Heart left ventricle (tissue), 16 donors: ENCODE results near the gene CHRM1. TPM values are rescaled to one million over a fixed set of nuclear protein-coding genes. Genes with fewer than 3 reads are reported as not detected.

Experiments used
- ATAC-seq, 4 donors: fragments of 200-7000 bp; cut with Tn5 transposase; one replicate each; pipeline ENCODE4 v1.9.1; 2020 to 2022; ENCODE audit warnings: moderate library complexity in 4 of 4, mild to moderate bottlenecking in 3 of 4, moderate number of reproducible peaks in 1 of 4
- DNase-seq, 5 donors: peaks; one replicate each; pipeline ENCODE4 v3.0.0-alpha.2; 2020
- H3K27ac ChIP-seq, 12 donors: fragments of 200-600 bp; sonication (generic) in 4 of 12; one replicate each; pipeline versions ENCODE4 v1.5.0 to v1.8.0; 2016 to 2022; ENCODE audit warnings: mild to moderate bottlenecking in 2 of 12
- H3K27me3 ChIP-seq, 9 donors: fragments of 200-600 bp; sonication (generic) in 2 of 9; one replicate each; pipeline versions ENCODE4 v1.5.1 to v1.8.0; 2016 to 2022; ENCODE audit warnings: mild to moderate bottlenecking in 3 of 9
- H3K36me3 ChIP-seq, 9 donors: fragments of 200-600 bp; sonication (generic) in 2 of 9; one replicate each; pipeline versions ENCODE4 v1.5.0 to v1.8.0; 2018 to 2022; ENCODE audit warnings: mild to moderate bottlenecking in 2 of 9
- H3K4me1 ChIP-seq, 12 donors: fragments of 200-600 bp; sonication (generic) in 4 of 12; one replicate each; pipeline versions ENCODE4 v1.5.0 to v1.8.0; 2016 to 2022; ENCODE audit warnings: mild to moderate bottlenecking in 3 of 12
- H3K4me3 ChIP-seq, 12 donors: fragments of 200-600 bp; sonication (generic) in 4 of 12; one replicate each; pipeline versions ENCODE4 v1.5.0 to v1.8.0; 2017 to 2022; ENCODE audit warnings: mild to moderate bottlenecking in 9 of 12, moderate library complexity in 4 of 12
- H3K9me3 ChIP-seq, 12 donors: fragments of 200-600 bp; sonication (generic) in 4 of 12; one replicate each; pipeline versions ENCODE4 v1.5.0 to v1.8.0; 2016 to 2022; ENCODE audit warnings: mild to moderate bottlenecking in 1 of 12
- POLR2A ChIP-seq, 2 donors: fragments of 450-650 bp; IDR thresholded peaks; one replicate each; pipeline ENCODE4 v1.6.1; 2017; ENCODE audit warnings: antibody characterized with exemption in 2 of 2, mild to moderate bottlenecking in 2 of 2, moderate library complexity in 2 of 2
- WGBS, 4 donors: extraction: QIAGEN DNeasy Blood & Tissue Kit in 2 of 4; methylation state at CpG; one replicate each; pipeline versions ENCODE4 v1.1.5 to v1.1.7; 2013 to 2018; 5-methylcytosine and 5-hydroxymethylcytosine counted together
- intact Hi-C, 10 donors: fragments of 100-400 bp; cut with DNase I; formaldehyde crosslinking; loops; one replicate each; pipeline versions ENCODE4 v1.11.1 to v1.14.2; 2022
- polyA plus RNA-seq, 2 donors: library from polyadenylated mRNA; stranded (reverse); fragments of 200-250 nt; gene quantifications; one replicate each; pipeline ENCODE4 v1.2.3, GENCODE V29; 2013
- total RNA-seq, 9 donors: library from RNA; depleted of rRNA in 2 of 9; stranded (reverse); fragments of >200 nt in 2 of 9; fragmentation: NEBNext Ultra II Directional in 3 of 9; extraction: Animal tissue kit (Norgen Biotek cat#: 25700) in 3 of 9; gene quantifications; one replicate each; pipeline versions ENCODE4 v1.1.0 to v1.2.4, GENCODE V29; 2016 to 2023
- TF ChIP-seq, protein P1 (sequence below), 12 donors: fragments of 200-600 bp; sonication (generic) in 4 of 12; IDR thresholded peaks; one replicate each; pipeline versions ENCODE4 v1.5.0 to v1.8.0; 2018 to 2022; ENCODE audit warnings: antibody characterized with exemption in 12 of 12, mild to moderate bottlenecking in 5 of 12
- donor health status: ischemic (EF 13 %, LVEDD 7.1; RV severe dilation, severe dysfunction).
- donor health status: healthy with polysubstance abuse.
- donor health status: DM: no; HTN: yes; CAD: no.
- donor health status: DM: no; HTN: no; CAD: no.
- donor health status: ischemic (EF 25% LVEDD 6.9; RV normal size, moderate dysfunction).
- donor health status: ischemic (EF 25% LVEDD 5.7; RV mildly dilated, moderate dysfunction).
- donor health status: healthy.
- donor health status: DM: yes; HTN: yes; CAD: no.
- donor health status: ischemic (EF 35%, LVEDD 5.7; RV mildly dilated, moderate dysfunction).
- donor health status: nonischemic (EF 11% LVEDD 7.7; RV severe dilation, severe dysfunction).
- donor health status: DM: yes; HTN: yes; CAD: no.
- donor health status: PGD.
- donor health status: ischemic (EF 29% LVEDD 5.4; RV normal size, mild dysfunction).
- donor health status: nonischemic (EF 23%, LVEDD 6.1; RV moderate dilation, normal function).

The CHRM1 gene
- total and polyA plus RNA-seq, 11 donors, result 0.08 to 0.31 TPM; not detected in 9

DNA sequence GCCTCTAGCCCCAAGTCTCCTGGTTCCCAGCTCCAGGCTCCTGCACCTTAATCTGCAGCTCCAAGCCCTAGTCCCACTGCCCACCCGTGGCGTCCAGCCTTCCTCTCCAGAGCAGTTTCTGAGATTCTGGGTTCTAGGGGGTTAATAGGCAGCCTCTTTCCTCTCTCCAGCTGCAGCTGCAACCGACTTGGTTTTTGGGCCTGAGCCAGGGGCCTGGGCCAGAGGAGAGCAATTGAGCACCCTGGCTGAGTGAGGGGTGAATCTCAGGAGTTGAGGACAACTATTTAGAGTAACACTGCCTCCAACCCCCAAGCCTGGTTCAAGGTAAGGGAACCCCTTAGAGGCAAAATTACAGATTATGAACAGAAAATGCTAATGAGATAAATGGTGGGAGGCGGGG, 9.0 kb upstream of the CHRM1 start:
- intact Hi-C loops, result no loop called here
- WGBS, 4 donors, result 41 to 53% (median 47%) methylated on average over 4 of the region's 4 CpGs
- H3K27me3 ChIP-seq, result peaks cover 9 to 42% (median 22%) of the 10 kb centered on the region in 9 donors
- peaks cover 3 to 21% (median 11%) of the 10 kb centered on the region in 12 donors for H3K4me1 ChIP-seq
- TF ChIP-seq, protein P1, sequence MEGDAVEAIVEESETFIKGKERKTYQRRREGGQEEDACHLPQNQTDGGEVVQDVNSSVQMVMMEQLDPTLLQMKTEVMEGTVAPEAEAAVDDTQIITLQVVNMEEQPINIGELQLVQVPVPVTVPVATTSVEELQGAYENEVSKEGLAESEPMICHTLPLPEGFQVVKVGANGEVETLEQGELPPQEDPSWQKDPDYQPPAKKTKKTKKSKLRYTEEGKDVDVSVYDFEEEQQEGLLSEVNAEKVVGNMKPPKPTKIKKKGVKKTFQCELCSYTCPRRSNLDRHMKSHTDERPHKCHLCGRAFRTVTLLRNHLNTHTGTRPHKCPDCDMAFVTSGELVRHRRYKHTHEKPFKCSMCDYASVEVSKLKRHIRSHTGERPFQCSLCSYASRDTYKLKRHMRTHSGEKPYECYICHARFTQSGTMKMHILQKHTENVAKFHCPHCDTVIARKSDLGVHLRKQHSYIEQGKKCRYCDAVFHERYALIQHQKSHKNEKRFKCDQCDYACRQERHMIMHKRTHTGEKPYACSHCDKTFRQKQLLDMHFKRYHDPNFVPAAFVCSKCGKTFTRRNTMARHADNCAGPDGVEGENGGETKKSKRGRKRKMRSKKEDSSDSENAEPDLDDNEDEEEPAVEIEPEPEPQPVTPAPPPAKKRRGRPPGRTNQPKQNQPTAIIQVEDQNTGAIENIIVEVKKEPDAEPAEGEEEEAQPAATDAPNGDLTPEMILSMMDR (IDR thresholded peaks at IDR 0.05), result no peak
- no peak for TF ChIP-seq POLR2A (IDR thresholded peaks at IDR 0.05)
- no peak overlapping the region for H3K27ac ChIP-seq
- peak in 1 of 4 donors; percentile 23 for ATAC-seq
- no peaks in the 10 kb centered on the region for H3K36me3 ChIP-seq
- H3K9me3 ChIP-seq, result no peaks in the 10 kb centered on the region
- DNase-seq, result peak in 1 of 5 donors; percentile 48
- no peak overlapping the region for H3K4me3 ChIP-seq

DNA sequence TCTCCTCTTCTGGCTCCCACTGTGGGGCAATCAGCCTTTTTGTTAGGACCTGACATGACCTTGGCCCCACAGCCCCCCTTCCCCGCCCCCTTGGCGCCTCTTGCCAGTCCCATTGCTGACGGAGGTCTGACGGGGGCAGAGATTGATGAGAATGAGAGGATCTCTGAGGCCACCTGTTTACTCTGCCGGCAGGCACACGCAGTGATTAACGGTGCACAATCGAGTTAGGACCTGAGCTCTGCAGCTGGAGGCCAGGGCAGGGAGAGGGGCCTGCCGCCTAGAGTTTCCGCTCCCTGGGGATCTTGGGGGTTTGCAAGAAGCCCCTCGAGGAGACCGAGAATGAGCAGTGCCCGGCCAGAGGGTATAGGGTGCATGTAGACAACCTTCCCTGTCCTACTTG, 6.8 kb upstream of the CHRM1 start:
- intact Hi-C loops, result no loop called here

DNA sequence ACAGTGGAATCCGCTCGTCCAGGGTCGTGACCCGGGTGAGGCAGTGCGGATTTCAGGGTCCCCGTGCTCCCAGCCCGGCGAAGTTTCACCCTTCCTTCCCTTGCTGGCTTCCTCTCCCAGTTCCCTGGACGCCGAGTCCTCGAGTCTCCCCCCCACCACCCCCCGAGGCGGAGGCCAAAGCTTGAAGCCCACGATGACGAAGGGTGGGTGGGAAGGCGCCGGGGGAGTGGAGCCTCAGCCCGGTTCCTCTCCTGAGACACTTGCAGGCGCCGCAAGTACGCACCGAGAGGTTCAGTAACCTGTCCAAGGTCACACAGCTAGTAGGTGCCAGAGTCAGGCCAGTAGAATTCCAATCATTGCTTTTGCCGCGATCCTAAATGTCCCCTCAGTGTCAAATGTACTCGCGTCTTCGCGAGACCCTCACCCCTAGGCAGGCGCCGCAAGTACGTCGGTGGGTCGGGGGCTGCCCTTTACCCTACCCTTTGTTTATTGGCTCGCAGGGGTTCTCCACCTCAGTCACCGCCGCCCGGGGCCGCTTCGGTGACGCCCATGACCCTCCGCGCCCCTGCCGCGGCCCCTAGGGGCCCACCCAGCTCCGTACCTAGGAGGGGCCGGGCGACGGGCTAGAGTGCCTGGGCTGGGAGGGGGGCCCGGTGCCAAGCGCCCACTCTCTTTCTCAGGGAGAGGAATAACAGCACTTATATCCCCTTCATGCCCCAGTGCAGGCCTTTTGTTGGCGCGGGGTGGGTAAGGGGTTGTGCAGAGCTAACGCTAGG, 5.7 kb upstream of the CHRM1 start:
- 12 to 30% (median 19%) methylated on average over 40 to 53 of the region's 53 CpGs for WGBS, 4 donors
- Histone ChIP-seq H3K4me1 (peaks cover 3 to 39% (median 20%) of the 10 kb centered on the region in 12 donors), H3K4me3 (peak overlapping the region in 11 of 12 donors; percentile 18 to 54 (median 47)), H3K27ac (no peak overlapping the region), H3K36me3 (no peaks in the 10 kb centered on the region), H3K27me3 (peaks cover 23 to 73% (median 51%) of the 10 kb centered on the region in 9 donors), H3K9me3 (no peaks in the 10 kb centered on the region)
- TF ChIP-seq POLR2A (IDR thresholded peaks at IDR 0.05), result no peak
- TF ChIP-seq, protein P1 (IDR thresholded peaks at IDR 0.05), result no peak
- DNase-seq (no peak), ATAC-seq (peak in 1 of 4 donors; percentile 28)
- intact Hi-C loops, result no loop called here

More for the DNA sequence above, 6.8 kb upstream of the CHRM1 start:
- no peak for DNase-seq
- Histone ChIP-seq H3K36me3 (no peaks in the 10 kb centered on the region), H3K27ac (no peak overlapping the region), H3K27me3 (peaks cover 17 to 62% (median 40%) of the 10 kb centered on the region in 9 donors), H3K9me3 (no peaks in the 10 kb centered on the region), H3K4me1 (peaks cover 3 to 32% (median 20%) of the 10 kb centered on the region in 12 donors), H3K4me3 (no peak overlapping the region)
- 57 to 71% (median 66%) methylated on average over 13 of the region's 13 CpGs for WGBS, 4 donors
- ATAC-seq, result no peak
- TF ChIP-seq, protein P1 (IDR thresholded peaks at IDR 0.05), result no peak
- TF ChIP-seq POLR2A (IDR thresholded peaks at IDR 0.05), result no peak
